ENCODE measurements around the gene NVL.

Gene NVL

DNA sequence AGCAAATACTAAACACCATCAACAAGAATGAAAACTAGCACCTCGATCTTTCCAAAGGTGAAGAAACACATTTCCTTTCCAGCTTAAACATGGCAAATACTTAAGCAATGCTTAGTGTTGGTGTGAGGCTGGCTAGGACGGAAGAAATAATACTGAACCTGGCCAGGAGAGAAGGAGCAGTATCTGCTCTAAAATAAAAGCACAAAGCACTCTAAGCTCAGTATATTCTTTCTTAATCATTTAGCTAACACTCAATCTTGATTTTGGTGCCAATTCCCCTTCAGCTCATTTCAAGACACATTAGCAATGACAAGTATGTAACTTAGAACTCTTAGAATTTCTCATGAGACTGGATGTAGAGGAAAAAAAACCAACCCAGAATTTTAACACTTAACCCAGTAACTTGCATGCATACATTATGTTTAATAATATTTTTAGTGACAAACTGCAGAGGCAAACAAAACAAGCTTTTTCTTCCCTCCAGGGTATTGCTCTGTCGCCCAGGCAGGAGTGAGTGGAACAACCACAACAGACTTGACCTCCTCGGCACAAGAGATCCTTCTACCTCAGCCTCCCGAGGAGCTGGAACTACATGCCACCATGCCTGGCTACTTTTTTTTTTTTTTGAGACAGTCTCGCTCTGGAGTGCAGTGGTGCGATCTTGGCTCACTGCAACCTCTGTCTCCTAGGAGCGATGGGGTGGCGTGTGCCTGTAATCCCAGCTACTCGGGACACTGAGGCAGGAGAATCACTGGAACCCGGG, 92.7 kb downstream of the NVL start:
- H3K4me1 ChIP-seq (ENCODE audit: low read length) = no peaks in the 10 kb centered on the region
- H3K36me3 ChIP-seq (replicated peaks; ENCODE audit: insufficient read depth, low read length) = peaks cover 3% of the 10 kb centered on the region; the same call in 1 of the 2 replicates
- H3K4me3 ChIP-seq (ENCODE audit: low read length) = no peak overlapping the region
- no peaks in the 10 kb centered on the region for H4K20me1 ChIP-seq (ENCODE audit: insufficient read depth, low read length)
- TF ChIP-seq EZH2phosphoT487 (IDR thresholded peaks at IDR 0.05; ENCODE audit: low read length) (no peak), EZH2 (optimal IDR thresholded peaks at IDR 0.05; ENCODE audit: low read depth, low read length) (no peak)
- TF ChIP-seq, protein P1, sequence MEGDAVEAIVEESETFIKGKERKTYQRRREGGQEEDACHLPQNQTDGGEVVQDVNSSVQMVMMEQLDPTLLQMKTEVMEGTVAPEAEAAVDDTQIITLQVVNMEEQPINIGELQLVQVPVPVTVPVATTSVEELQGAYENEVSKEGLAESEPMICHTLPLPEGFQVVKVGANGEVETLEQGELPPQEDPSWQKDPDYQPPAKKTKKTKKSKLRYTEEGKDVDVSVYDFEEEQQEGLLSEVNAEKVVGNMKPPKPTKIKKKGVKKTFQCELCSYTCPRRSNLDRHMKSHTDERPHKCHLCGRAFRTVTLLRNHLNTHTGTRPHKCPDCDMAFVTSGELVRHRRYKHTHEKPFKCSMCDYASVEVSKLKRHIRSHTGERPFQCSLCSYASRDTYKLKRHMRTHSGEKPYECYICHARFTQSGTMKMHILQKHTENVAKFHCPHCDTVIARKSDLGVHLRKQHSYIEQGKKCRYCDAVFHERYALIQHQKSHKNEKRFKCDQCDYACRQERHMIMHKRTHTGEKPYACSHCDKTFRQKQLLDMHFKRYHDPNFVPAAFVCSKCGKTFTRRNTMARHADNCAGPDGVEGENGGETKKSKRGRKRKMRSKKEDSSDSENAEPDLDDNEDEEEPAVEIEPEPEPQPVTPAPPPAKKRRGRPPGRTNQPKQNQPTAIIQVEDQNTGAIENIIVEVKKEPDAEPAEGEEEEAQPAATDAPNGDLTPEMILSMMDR (IDR thresholded peaks at IDR 0.05; ENCODE audit: low read length) = no peak
- H2AFZ ChIP-seq (ENCODE audit: low read length) = no peak overlapping the region
- H3K9ac ChIP-seq (ENCODE audit: low read length) = no peak overlapping the region
- no peak overlapping the region for H3K4me2 ChIP-seq (ENCODE audit: low read depth, low read length)
- no peaks in the 10 kb centered on the region for H3K9me2 ChIP-seq (replicated peaks; ENCODE audit: insufficient read depth, low read length)
- no peaks in the 10 kb centered on the region; the same call in 1 of the 2 replicates for H3F3A ChIP-seq (ENCODE audit: insufficient read depth, low read length)
- no peaks in the 10 kb centered on the region for H3K9me3 ChIP-seq (replicated peaks; ENCODE audit: insufficient read depth, low read length)
- no peak for DNase-seq
- no peak overlapping the region for H3K27ac ChIP-seq (ENCODE audit: low read length)
- H3K27me3 ChIP-seq (replicated peaks; ENCODE audit: insufficient read depth, low read length) = no peaks in the 10 kb centered on the region
- no peaks in the 10 kb centered on the region for H3K79me2 ChIP-seq (ENCODE audit: low read length)

GRCh38 chr1:224235813-224236493, 94.0 kb downstream of the NVL start:
- Histone ChIP-seq H3K4me2 (ENCODE audit: low read depth, low read length) (no peak overlapping the region), H3K4me3 (ENCODE audit: low read length) (no peak overlapping the region), H2AFZ (ENCODE audit: low read length) (no peak overlapping the region), H3K9me3 (replicated peaks; ENCODE audit: insufficient read depth, low read length) (no peaks in the 10 kb centered on the region), H3K27me3 (replicated peaks; ENCODE audit: insufficient read depth, low read length) (no peaks in the 10 kb centered on the region), H3F3A (ENCODE audit: insufficient read depth, low read length) (no peaks in the 10 kb centered on the region; the same call in 1 of the 2 replicates), H3K27ac (ENCODE audit: low read length) (no peak overlapping the region), H3K4me1 (ENCODE audit: low read length) (no peaks in the 10 kb centered on the region), H4K20me1 (ENCODE audit: insufficient read depth, low read length) (no peaks in the 10 kb centered on the region), H3K9me2 (replicated peaks; ENCODE audit: insufficient read depth, low read length) (no peaks in the 10 kb centered on the region), H3K36me3 (replicated peaks; ENCODE audit: insufficient read depth, low read length) (peaks cover 3% of the 10 kb centered on the region; the same call in 1 of the 2 replicates), H3K79me2 (ENCODE audit: low read length) (no peaks in the 10 kb centered on the region), H3K9ac (ENCODE audit: low read length) (no peak overlapping the region)
- TF ChIP-seq EZH2 (optimal IDR thresholded peaks at IDR 0.05; ENCODE audit: low read depth, low read length) = no peak
- TF ChIP-seq, protein P1 (IDR thresholded peaks at IDR 0.05; ENCODE audit: low read length) = no peak
- no peak for TF ChIP-seq EZH2phosphoT487 (IDR thresholded peaks at IDR 0.05; ENCODE audit: low read length)
- no peak for DNase-seq

DNA sequence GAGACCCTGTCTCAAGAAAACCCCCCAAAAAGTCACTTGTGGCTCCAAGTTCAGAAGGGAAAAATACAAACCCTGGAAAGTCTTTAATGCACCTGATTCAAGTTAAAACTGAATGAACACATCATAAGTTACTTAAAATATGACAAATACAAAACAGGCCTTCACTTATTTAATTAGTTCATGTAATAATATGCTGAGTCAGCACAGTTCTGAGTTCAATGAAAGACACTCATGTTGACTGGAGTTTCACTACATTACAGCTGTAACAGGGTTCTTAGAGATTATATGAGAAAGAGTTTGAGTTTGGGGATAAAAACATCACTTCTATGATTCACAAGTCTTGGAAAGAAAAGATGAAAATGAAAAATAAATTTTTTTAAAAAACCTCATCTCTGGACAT, 96.0 kb downstream of the NVL start:
- Histone ChIP-seq H3K36me3 (replicated peaks; ENCODE audit: insufficient read depth, low read length) (0 out of 2 replicates have a peak, but pooled peaks cover 3% of the 10 kb centered on the region), H3K27ac (ENCODE audit: low read length) (no peak overlapping the region), H3K9me2 (replicated peaks; ENCODE audit: insufficient read depth, low read length) (no peaks in the 10 kb centered on the region), H3K4me3 (ENCODE audit: low read length) (no peak overlapping the region), H4K20me1 (ENCODE audit: insufficient read depth, low read length) (no peaks in the 10 kb centered on the region), H3K27me3 (replicated peaks; ENCODE audit: insufficient read depth, low read length) (no peaks in the 10 kb centered on the region), H3F3A (ENCODE audit: insufficient read depth, low read length) (no peaks in the 10 kb centered on the region; the same call in 1 of the 2 replicates), H3K79me2 (ENCODE audit: low read length) (no peaks in the 10 kb centered on the region), H3K4me1 (ENCODE audit: low read length) (no peaks in the 10 kb centered on the region), H3K4me2 (ENCODE audit: low read depth, low read length) (no peak overlapping the region), H2AFZ (ENCODE audit: low read length) (no peak overlapping the region), H3K9ac (ENCODE audit: low read length) (no peak overlapping the region), H3K9me3 (replicated peaks; ENCODE audit: insufficient read depth, low read length) (no peaks in the 10 kb centered on the region)
- TF ChIP-seq, protein P1 (IDR thresholded peaks at IDR 0.05; ENCODE audit: low read length) = no peak
- TF ChIP-seq EZH2phosphoT487 (IDR thresholded peaks at IDR 0.05; ENCODE audit: low read length) = no peak
- no peak for TF ChIP-seq EZH2 (optimal IDR thresholded peaks at IDR 0.05; ENCODE audit: low read depth, low read length)
- DNase-seq = no peak
